ENCODE measurements around the gene COL23A1. TPM values are rescaled to one million over a fixed set of nuclear protein-coding genes. Genes with fewer than 3 reads are reported as not detected.
A peak's percentile ranks its signal among the peaks of the same experiment; 100 is the strongest.
"Not testable (repeated sequence)": the region's sequence is repeated elsewhere in the genome, so short reads cannot be mapped to it uniquely, and the experiment has no call there.

The COL23A1 gene
- total RNA-seq, 1 donor from 2014 or later = 0.19 TPM

GRCh38 chr5:178273665-178274541 lies 316.3 kb downstream of the COL23A1 start:
- DNase-seq (ENCODE audit: low read depth) = peak; percentile 17

GRCh38 chr5:178273041-178273440 lies 317.2 kb downstream of the COL23A1 start:
- no peak for DNase-seq (ENCODE audit: low read depth)

- DNase-seq (ENCODE audit: low read depth) = no peak
Measured at GRCh38 chr5:178272591-178272990, 317.6 kb downstream of the COL23A1 start.

GRCh38 chr5:178271726-178272479 lies 318.3 kb downstream of the COL23A1 start:
- DNase-seq (ENCODE audit: low read depth) = no peak

- no peak for DNase-seq (ENCODE audit: low read depth)
Measured at GRCh38 chr5:178271231-178271630, 319.0 kb downstream of the COL23A1 start.

GRCh38 chr5:178269499-178269898 lies 320.7 kb downstream of the COL23A1 start:
- DNase-seq (ENCODE audit: low read depth) = no peak

- no peak for DNase-seq (ENCODE audit: low read depth)
Measured at GRCh38 chr5:178267876-178268275, 322.3 kb downstream of the COL23A1 start.

GRCh38 chr5:178267245-178267644 lies 322.9 kb downstream of the COL23A1 start:
- DNase-seq (ENCODE audit: low read depth) = peak; percentile 11

- no peak for DNase-seq (ENCODE audit: low read depth)
Measured at GRCh38 chr5:178266581-178266980, 323.6 kb downstream of the COL23A1 start.

GRCh38 chr5:178265746-178266145 lies 324.4 kb downstream of the COL23A1 start:
- no peak for DNase-seq (ENCODE audit: low read depth)

GRCh38 chr5:178264044-178264443 lies 326.1 kb downstream of the COL23A1 start:
- no peak for DNase-seq (ENCODE audit: low read depth)

- DNase-seq (ENCODE audit: low read depth) = no peak
Measured at GRCh38 chr5:178261666-178262600, 328.3 kb downstream of the COL23A1 start.

- no peak for DNase-seq (ENCODE audit: low read depth)
Measured at GRCh38 chr5:178259623-178260536, 330.3 kb downstream of the COL23A1 start.

GRCh38 chr5:178257650-178258049 lies 332.5 kb downstream of the COL23A1 start:
- no peak for DNase-seq (ENCODE audit: low read depth)

- no peak for DNase-seq (ENCODE audit: low read depth)
Measured at GRCh38 chr5:178256746-178257145, 333.4 kb downstream of the COL23A1 start.

- DNase-seq (ENCODE audit: low read depth) = not testable (repeated sequence)
Measured at GRCh38 chr5:178253632-178254031, 336.6 kb downstream of the COL23A1 start.

GRCh38 chr5:178252258-178252657 lies 337.9 kb downstream of the COL23A1 start:
- DNase-seq (ENCODE audit: low read depth) = no peak

- DNase-seq (ENCODE audit: low read depth) = no peak
Measured at GRCh38 chr5:178250263-178250662, 339.9 kb downstream of the COL23A1 start.

- DNase-seq (ENCODE audit: low read depth) = peak; percentile 58
Measured at GRCh38 chr5:178249191-178249989, 340.8 kb downstream of the COL23A1 start.

Data from myocyte (in vitro differentiated cells).